ENCODE data around the gene TMEM120B. TPM values are rescaled to one million over a fixed set of nuclear protein-coding genes. Genes with fewer than 3 reads are reported as not detected.
"Not testable (repeated sequence)": the region's sequence is repeated elsewhere in the genome, so short reads cannot be mapped to it uniquely, and the experiment has no call there.

TMEM120B gene
- total RNA-seq (2014; rRNA removed; shearing (Covaris generic)): 23.8 and 33.6 TPM in 2 replicates

- no peaks in the 10 kb centered on the region for H3K27me3 ChIP-seq (ENCODE audit: control insufficient read depth, insufficient read depth, low read length)
- 0 out of 2 replicates have a peak, but pooled peaks cover 1% of the 10 kb centered on the region for H3K36me3 ChIP-seq (replicated peaks; ENCODE audit: control insufficient read depth, insufficient read depth, low read length)
- peak; percentile 97 for DNase-seq
- H3K4me3 ChIP-seq (ENCODE audit: insufficient read depth, low read depth, low read length): peak within 1 kb of the TSS; percentile 97
These were observed at the start of gene TMEM120B for GRCh38 chr12:121712461-121713256. TMEM120B (plus strand) TSS chr12:121712752; CDS start chr12:121712896, 144 bp downstream.

GRCh38 chr12:121663610-121663929, 49.0 kb upstream of the TMEM120B start:
- H3K4me3 ChIP-seq (ENCODE audit: insufficient read depth, low read depth, low read length): no peak overlapping the region
- no peaks in the 10 kb centered on the region for H3K27me3 ChIP-seq (ENCODE audit: control insufficient read depth, insufficient read depth, low read length)
- H3K36me3 ChIP-seq (replicated peaks; ENCODE audit: control insufficient read depth, insufficient read depth, low read length): no peaks in the 10 kb centered on the region; the same call in 1 of the 2 replicates
- no peak for DNase-seq

- not testable (repeated sequence) for H3K36me3 ChIP-seq (replicated peaks; ENCODE audit: control insufficient read depth, insufficient read depth, low read length); H3K27me3 ChIP-seq (ENCODE audit: control insufficient read depth, insufficient read depth, low read length); DNase-seq; H3K4me3 ChIP-seq (ENCODE audit: insufficient read depth, low read depth, low read length)
These were observed 45.7 kb upstream of the TMEM120B start for GRCh38 chr12:121666829-121667228.

- H3K4me3 ChIP-seq (ENCODE audit: insufficient read depth, low read depth, low read length): no peak overlapping the region
- peak; percentile 85 for DNase-seq
- H3K36me3 ChIP-seq (replicated peaks; ENCODE audit: control insufficient read depth, insufficient read depth, low read length): no peaks in the 10 kb centered on the region; the same call in 1 of the 2 replicates
- H3K27me3 ChIP-seq (ENCODE audit: control insufficient read depth, insufficient read depth, low read length): no peaks in the 10 kb centered on the region
These were observed 43.6 kb upstream of the TMEM120B start for GRCh38 chr12:121668750-121669520.

- H3K36me3 ChIP-seq (replicated peaks; ENCODE audit: control insufficient read depth, insufficient read depth, low read length): no peaks in the 10 kb centered on the region; the same call in 1 of the 2 replicates
- no peaks in the 10 kb centered on the region for H3K27me3 ChIP-seq (ENCODE audit: control insufficient read depth, insufficient read depth, low read length)
- H3K4me3 ChIP-seq (ENCODE audit: insufficient read depth, low read depth, low read length): no peak within 1 kb of the TSS
- DNase-seq: no peak
These were observed 43.0 kb upstream of the TMEM120B start, which contains the start of gene MORN3 for GRCh38 chr12:121669521-121669900. MORN3 (minus strand) TSS chr12:121669654; CDS start chr12:121669483, 171 bp downstream.

- Histone ChIP-seq H3K4me3 (ENCODE audit: insufficient read depth, low read depth, low read length) (peak overlapping the region; percentile 42), H3K36me3 (replicated peaks; ENCODE audit: control insufficient read depth, insufficient read depth, low read length) (no peaks in the 10 kb centered on the region), H3K27me3 (ENCODE audit: control insufficient read depth, insufficient read depth, low read length) (no peaks in the 10 kb centered on the region)
- peak; percentile 70 for DNase-seq
These were observed 39.5 kb upstream of the TMEM120B start for GRCh38 chr12:121673013-121673511.

GRCh38 chr12:121676190-121676589, 36.4 kb upstream of the TMEM120B start:
- peak; percentile 56 for DNase-seq
- no peaks in the 10 kb centered on the region for H3K36me3 ChIP-seq (replicated peaks; ENCODE audit: control insufficient read depth, insufficient read depth, low read length)
- H3K27me3 ChIP-seq (ENCODE audit: control insufficient read depth, insufficient read depth, low read length): no peaks in the 10 kb centered on the region
- no peak overlapping the region for H3K4me3 ChIP-seq (ENCODE audit: insufficient read depth, low read depth, low read length)

GRCh38 chr12:121678305-121678704, 34.2 kb upstream of the TMEM120B start:
- Histone ChIP-seq H3K4me3 (ENCODE audit: insufficient read depth, low read depth, low read length) (no peak overlapping the region), H3K27me3 (ENCODE audit: control insufficient read depth, insufficient read depth, low read length) (no peaks in the 10 kb centered on the region), H3K36me3 (replicated peaks; ENCODE audit: control insufficient read depth, insufficient read depth, low read length) (no peaks in the 10 kb centered on the region)
- no peak for DNase-seq

- Histone ChIP-seq H3K27me3 (ENCODE audit: control insufficient read depth, insufficient read depth, low read length) (no peaks in the 10 kb centered on the region), H3K4me3 (ENCODE audit: insufficient read depth, low read depth, low read length) (no peak overlapping the region), H3K36me3 (replicated peaks; ENCODE audit: control insufficient read depth, insufficient read depth, low read length) (no peaks in the 10 kb centered on the region)
- peak; percentile 43 for DNase-seq
These were observed 33.7 kb upstream of the TMEM120B start for GRCh38 chr12:121678716-121679300.

GRCh38 chr12:121679661-121680197, 32.8 kb upstream of the TMEM120B start:
- H3K27me3 ChIP-seq (ENCODE audit: control insufficient read depth, insufficient read depth, low read length); DNase-seq; H3K4me3 ChIP-seq (ENCODE audit: insufficient read depth, low read depth, low read length); H3K36me3 ChIP-seq (replicated peaks; ENCODE audit: control insufficient read depth, insufficient read depth, low read length): not testable (repeated sequence)

GRCh38 chr12:121688966-121689365, 23.6 kb upstream of the TMEM120B start:
- DNase-seq: no peak
- H3K4me3 ChIP-seq (ENCODE audit: insufficient read depth, low read depth, low read length): no peak overlapping the region
- no peaks in the 10 kb centered on the region for H3K27me3 ChIP-seq (ENCODE audit: control insufficient read depth, insufficient read depth, low read length)
- H3K36me3 ChIP-seq (replicated peaks; ENCODE audit: control insufficient read depth, insufficient read depth, low read length): no peaks in the 10 kb centered on the region

GRCh38 chr12:121689430-121689829, 23.1 kb upstream of the TMEM120B start:
- no peak for DNase-seq
- Histone ChIP-seq H3K4me3 (ENCODE audit: insufficient read depth, low read depth, low read length) (no peak overlapping the region), H3K36me3 (replicated peaks; ENCODE audit: control insufficient read depth, insufficient read depth, low read length) (no peaks in the 10 kb centered on the region), H3K27me3 (ENCODE audit: control insufficient read depth, insufficient read depth, low read length) (no peaks in the 10 kb centered on the region)

GRCh38 chr12:121692744-121693143, 19.8 kb upstream of the TMEM120B start:
- H3K4me3 ChIP-seq (ENCODE audit: insufficient read depth, low read depth, low read length); H3K36me3 ChIP-seq (replicated peaks; ENCODE audit: control insufficient read depth, insufficient read depth, low read length); DNase-seq; H3K27me3 ChIP-seq (ENCODE audit: control insufficient read depth, insufficient read depth, low read length): not testable (repeated sequence)

GRCh38 chr12:121693155-121693687, 19.3 kb upstream of the TMEM120B start:
- no peaks in the 10 kb centered on the region for H3K27me3 ChIP-seq (ENCODE audit: control insufficient read depth, insufficient read depth, low read length)
- H3K36me3 ChIP-seq (replicated peaks; ENCODE audit: control insufficient read depth, insufficient read depth, low read length): no peaks in the 10 kb centered on the region
- H3K4me3 ChIP-seq (ENCODE audit: insufficient read depth, low read depth, low read length): no peak overlapping the region
- no peak for DNase-seq
